Measurements from ENCODE around the gene ATP2B2.

The ATP2B2 gene

GRCh38 chr3:10330319-10330718 lies 175.1 kb downstream of the ATP2B2 start:
- no peak for DNase-seq (ENCODE audit: low read depth in 2 of 2)

DNA sequence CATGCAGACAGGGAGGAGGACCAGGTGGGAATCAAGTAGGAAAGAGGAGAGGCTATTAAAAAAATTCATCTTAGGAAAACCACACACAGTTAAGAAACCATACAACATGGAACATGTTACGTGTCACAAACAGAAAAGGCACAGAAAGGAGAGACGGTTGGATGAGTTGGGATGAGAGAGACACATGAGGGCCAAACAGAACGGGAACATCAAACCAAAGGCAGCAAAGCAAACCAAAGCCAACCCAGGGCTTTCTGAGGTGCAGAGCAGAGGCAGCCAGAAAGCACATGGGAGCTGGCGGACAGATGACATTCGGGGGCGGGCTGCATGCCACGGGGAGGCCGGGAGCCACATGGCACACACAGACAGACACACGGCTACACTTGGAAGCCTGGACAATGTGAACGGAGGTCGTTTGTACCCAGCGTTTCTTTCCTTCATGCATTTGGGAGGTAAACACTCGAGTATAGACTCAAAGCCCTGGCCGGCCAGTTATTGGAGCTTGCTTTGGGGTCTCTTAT lies 175.8 kb downstream of the ATP2B2 start:
- no peak for DNase-seq (ENCODE audit: low read depth in 2 of 2)

DNA sequence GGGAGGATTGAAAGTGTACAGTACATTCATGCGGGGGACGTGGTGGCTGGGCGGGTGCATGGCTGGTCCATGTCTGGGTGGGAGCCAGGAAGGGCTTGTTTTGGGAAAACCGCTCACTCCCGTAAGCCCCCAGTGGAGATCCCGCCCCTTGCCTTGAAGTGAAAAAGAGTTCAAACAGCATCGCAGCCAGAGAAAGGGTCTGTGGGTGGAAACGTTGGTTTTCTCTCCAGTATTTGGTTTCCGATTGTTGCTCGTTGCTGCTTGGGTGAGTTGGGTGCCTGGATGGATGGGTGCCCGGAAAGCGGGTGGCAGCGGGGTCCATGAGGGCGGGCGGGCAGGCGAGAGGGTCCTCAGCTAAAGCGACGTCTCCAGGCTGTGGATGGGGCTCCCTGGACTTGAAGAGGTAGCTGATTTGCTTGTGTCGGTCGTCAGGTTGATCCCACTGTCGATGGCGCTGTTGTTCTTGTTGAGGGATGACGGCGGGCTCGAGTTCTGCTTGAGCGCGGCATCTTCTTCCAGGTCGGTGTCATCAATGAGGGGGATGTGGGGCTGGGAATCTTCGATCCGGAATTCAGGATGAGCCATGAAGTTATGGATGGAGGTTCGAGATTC lies 176.8 kb downstream of the ATP2B2 start:
- DNase-seq (ENCODE audit: low read depth in 2 of 2) = no peak

DNA sequence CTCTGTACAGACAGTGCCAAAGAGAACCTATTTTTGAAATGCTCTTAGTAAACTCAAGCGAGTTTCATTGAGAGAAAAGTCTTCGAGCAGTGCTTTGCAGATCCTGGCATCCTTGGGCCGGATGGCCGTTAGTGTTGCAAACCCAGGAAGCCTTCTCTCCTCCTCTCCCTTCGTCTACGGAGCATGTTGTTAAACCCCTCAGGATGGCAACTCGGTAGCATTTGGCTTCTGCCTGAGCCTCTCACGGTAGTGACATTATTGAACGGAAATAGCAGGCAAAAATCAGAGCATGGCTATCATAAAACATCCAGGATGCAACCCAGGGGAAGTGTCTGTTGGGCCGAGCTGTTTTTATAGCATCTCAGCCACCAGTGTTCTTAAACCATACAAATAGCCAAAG lies 177.8 kb downstream of the ATP2B2 start:
- no peak for DNase-seq (ENCODE audit: low read depth in 2 of 2)

DNA sequence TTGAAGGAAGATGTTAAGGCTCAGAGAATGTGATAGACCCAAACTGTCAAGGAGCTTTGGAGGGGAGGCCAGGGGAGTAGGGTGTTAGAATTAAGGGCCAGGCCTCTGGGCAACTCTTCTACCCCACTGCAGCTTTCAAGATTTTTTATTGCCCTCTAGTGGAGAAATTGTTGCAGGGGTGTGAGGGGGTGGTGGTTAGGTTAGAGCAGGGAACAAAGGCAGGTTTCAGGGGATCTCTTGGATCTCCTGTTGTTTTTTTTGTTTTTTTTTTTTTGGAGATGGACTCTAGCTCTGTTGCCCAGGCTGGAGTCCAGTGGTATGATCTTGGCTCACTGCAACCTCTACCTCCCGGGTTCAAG lies 183.1 kb downstream of the ATP2B2 start:
- DNase-seq (ENCODE audit: low read depth in 2 of 2) = no peak

DNA sequence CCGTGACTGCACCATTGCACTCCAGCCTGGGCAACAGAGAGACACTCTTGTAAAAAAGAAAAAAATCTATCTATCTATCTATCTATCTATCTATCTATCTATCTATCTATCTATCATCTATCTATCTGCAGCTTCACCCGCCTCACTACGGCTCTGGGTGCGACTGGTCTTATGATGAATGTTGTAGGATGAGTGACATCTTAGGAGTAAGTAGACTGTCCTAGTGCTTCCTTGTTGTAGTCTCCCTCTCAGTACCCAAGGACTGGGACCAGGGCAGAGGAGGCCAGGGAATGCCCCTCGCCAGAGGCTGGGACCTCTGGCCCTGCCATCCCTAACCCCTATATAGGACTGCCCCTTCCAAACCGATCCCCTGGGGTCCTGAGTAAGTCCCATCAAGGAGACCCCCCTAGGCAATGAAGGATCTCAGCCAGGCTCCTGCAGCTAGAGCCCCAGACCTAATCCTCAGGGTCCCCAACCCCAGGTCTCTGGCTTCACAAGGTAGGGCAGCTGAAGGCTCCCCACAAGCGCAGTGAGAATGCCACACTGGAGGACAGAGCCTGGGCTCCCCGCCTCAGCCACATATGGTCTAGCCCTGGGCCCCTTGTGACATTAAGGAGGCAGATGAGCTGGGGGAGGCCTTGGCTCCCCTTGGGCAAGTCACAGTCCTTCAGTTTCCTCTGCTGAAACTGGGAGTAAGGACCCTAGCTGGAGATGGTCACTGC lies 183.6 kb downstream of the ATP2B2 start:
- no peak for DNase-seq (ENCODE audit: low read depth in 2 of 2)

- DNase-seq (ENCODE audit: low read depth in 2 of 2) = no peak
These were observed 185.1 kb downstream of the ATP2B2 start for GRCh38 chr3:10320320-10320677.

DNA sequence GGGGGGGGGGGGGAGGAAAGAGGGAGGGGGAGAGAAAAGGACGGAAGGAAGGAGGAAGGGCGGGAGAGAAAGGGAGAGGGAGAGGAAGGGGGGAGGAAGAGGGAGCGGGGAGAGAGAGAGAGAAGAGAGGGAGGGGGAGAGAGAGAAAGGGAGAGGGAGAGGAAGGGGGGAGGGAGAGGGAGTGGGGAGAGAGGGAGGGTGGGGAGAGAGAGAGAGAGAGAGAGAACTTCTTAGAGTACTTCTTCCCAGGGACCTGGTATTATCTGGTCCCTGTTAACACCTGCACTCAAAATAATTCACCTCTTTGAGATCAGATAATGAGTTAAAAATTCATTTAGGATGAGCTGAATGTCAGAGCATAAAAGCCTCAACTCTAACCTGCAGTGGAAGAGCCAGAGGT lies 185.6 kb downstream of the ATP2B2 start:
- no peak for DNase-seq (ENCODE audit: low read depth in 2 of 2)

DNA sequence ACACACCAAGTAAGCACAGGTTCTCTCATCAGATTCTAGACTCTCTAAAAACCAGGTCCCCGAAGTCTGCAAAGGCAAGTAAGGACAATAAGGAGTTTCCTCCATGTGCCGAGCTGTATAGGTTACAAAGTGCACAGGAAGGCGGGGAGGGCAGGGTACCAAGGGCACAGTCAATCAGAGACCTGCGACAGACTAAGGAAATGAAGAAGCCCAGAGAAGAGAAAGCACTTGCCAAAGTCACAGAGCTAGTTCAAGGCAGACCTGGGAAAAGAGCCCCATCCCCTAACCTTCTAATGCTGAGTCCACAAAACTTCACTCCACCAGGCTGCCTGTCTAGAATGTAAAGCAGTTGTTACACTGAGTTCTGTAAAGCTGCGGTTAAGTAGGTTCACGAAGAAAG lies 186.1 kb downstream of the ATP2B2 start:
- DNase-seq (ENCODE audit: low read depth in 2 of 2) = no peak

GRCh38 chr3:10317961-10318350 lies 187.4 kb downstream of the ATP2B2 start:
- DNase-seq (ENCODE audit: low read depth in 2 of 2) = no peak

- DNase-seq (ENCODE audit: low read depth in 2 of 2) = no peak
These were observed 187.9 kb downstream of the ATP2B2 start for GRCh38 chr3:10317311-10317960.

DNA sequence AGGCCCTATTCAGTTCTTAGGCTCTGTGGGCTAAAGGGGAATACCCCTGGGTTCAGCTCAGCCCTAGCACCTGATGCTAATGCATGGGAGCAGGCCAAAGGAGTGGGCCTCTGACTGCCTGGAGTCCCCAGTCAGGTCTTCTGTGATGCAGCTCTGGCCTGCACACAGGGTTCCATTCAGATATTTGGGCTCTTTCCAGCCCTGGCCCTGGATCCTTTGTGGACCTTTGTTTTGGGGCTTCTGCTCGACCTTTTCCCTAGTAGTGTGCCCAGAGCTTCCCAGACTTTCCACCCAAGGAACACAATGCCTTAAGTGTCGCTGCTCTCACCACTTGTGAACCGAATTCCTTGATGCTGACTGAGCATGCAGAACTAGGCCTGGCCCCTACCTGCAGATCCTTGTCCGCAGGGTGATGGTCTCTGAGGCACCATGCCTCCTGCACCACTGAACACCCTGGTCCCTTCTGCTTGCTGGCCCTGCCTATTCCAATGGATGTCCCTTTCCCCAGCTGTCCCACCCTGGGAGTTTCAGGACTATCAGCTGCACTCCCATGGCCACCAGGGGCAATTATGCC lies 189.5 kb downstream of the ATP2B2 start:
- DNase-seq (ENCODE audit: low read depth in 2 of 2) = no peak

GRCh38 chr3:10315101-10315500 lies 190.3 kb downstream of the ATP2B2 start:
- DNase-seq (ENCODE audit: low read depth in 2 of 2) = no peak

GRCh38 chr3:10312861-10313260 lies 192.5 kb downstream of the ATP2B2 start:
- DNase-seq (ENCODE audit: low read depth in 2 of 2) = no peak

- DNase-seq (ENCODE audit: low read depth in 2 of 2) = no peak
These were observed 193.0 kb downstream of the ATP2B2 start for GRCh38 chr3:10312391-10312790.

GRCh38 chr3:10311710-10312109 lies 193.7 kb downstream of the ATP2B2 start:
- no peak for DNase-seq (ENCODE audit: low read depth in 2 of 2)

DNA sequence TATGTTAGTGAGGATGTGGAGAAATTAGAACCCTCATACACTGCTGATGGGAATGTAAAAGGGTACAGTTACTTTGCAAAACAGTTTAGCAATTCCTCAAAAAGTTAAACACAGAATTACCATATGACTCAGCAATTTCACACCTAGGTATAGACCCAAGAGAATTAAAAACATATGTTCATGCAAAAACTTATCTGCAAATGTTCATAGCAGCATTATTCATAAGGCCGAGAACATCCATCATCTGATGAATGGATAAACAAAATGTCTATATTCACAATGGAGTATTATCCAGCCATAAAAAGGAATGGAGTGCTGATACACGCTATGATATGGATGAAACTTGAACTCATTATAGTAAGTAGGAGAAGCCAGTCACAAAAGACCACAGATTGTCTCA lies 194.8 kb downstream of the ATP2B2 start:
- no peak for DNase-seq (ENCODE audit: low read depth in 2 of 2)

- DNase-seq (ENCODE audit: low read depth in 2 of 2) = no peak
These were observed 195.7 kb downstream of the ATP2B2 start for GRCh38 chr3:10309736-10310135.

DNA sequence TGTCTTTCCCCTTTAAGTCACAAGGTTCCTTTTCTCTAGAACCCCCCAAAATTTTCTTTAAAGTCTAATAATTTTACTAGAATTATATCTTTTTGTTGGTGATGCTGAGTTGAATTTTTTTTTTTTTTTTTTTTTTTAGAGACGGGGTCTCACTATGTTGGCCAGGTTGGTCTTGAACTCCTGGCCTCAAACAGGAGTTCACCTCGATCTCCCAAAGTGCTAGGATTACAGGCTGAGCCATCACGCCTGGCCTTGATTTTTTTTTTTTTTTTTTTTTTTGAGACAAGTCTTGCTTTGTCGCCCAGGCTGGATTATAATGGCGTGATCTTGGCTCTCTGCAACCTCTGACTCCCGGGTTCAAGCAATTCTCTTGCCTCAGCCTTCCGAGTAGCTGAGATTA lies 196.7 kb downstream of the ATP2B2 start:
- DNase-seq (ENCODE audit: low read depth in 2 of 2) = no peak

DNA sequence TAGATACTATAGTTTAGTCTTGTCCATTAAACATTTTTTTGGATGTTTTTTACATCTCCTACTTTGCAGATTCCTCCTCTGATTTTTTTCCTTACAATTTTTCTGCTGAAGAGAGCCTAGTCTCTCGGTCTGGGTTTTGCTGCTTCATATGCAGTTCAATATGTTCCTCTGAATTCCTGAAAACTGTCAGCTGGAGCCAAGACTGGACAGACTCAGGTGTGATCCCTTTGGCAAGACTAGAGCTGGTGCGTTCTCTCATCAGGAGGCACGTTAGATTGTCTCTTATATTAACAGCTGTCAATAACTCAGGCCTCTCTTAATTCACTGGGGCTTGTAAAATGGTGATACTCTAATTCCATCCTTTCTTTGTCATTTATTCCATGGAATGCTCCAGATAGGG lies 199.2 kb downstream of the ATP2B2 start:
- no peak for DNase-seq (ENCODE audit: low read depth in 2 of 2)

GRCh38 chr3:10305331-10305902 lies 200.0 kb downstream of the ATP2B2 start:
- DNase-seq (ENCODE audit: low read depth in 2 of 2) = no peak

- DNase-seq (ENCODE audit: low read depth in 2 of 2) = no peak
These were observed 200.5 kb downstream of the ATP2B2 start for GRCh38 chr3:10304905-10305304.

- no peak for DNase-seq (ENCODE audit: low read depth in 2 of 2)
These were observed 201.6 kb downstream of the ATP2B2 start for GRCh38 chr3:10303785-10304184.
